ENCODE data around the gene CAVIN2.

Gene CAVIN2

GRCh38 chr2:191864628-191865374, 17.9 kb upstream of the CAVIN2 start:
- no peak for DNase-seq

- no peak for DNase-seq
These were observed 17.1 kb upstream of the CAVIN2 start for GRCh38 chr2:191863988-191864387.

- DNase-seq, result no peak
These were observed 15.4 kb upstream of the CAVIN2 start for GRCh38 chr2:191862156-191862775.

GRCh38 chr2:191860760-191861466, 14.0 kb upstream of the CAVIN2 start:
- DNase-seq, result no peak

- DNase-seq, result no peak
These were observed 12.8 kb upstream of the CAVIN2 start for GRCh38 chr2:191859681-191860080.

GRCh38 chr2:191857886-191858285, 11.0 kb upstream of the CAVIN2 start:
- no peak for DNase-seq

GRCh38 chr2:191857259-191857805, 10.4 kb upstream of the CAVIN2 start:
- no peak for DNase-seq

- DNase-seq, result no peak
These were observed 9.4 kb upstream of the CAVIN2 start for GRCh38 chr2:191856111-191856876.

GRCh38 chr2:191855382-191855781, 8.5 kb upstream of the CAVIN2 start:
- DNase-seq, result no peak

GRCh38 chr2:191854382-191855372, 7.8 kb upstream of the CAVIN2 start:
- no peak for DNase-seq

- no peak for DNase-seq
These were observed 7.0 kb upstream of the CAVIN2 start for GRCh38 chr2:191853843-191854242.

GRCh38 chr2:191851158-191851557, 4.3 kb upstream of the CAVIN2 start:
- DNase-seq, result no peak

GRCh38 chr2:191848771-191849767, 2.2 kb upstream of the CAVIN2 start:
- DNase-seq, result no peak

GRCh38 chr2:191847764-191848163, 876 bp upstream of the CAVIN2 start:
- no peak for DNase-seq

- no peak for DNase-seq
These were observed 893 bp downstream of the CAVIN2 start for GRCh38 chr2:191845876-191846514.

GRCh38 chr2:191845248-191845715, 1.6 kb downstream of the CAVIN2 start:
- no peak for DNase-seq

- no peak for DNase-seq
These were observed 2.2 kb downstream of the CAVIN2 start for GRCh38 chr2:191844706-191845105.

GRCh38 chr2:191840921-191841320, 6.0 kb downstream of the CAVIN2 start:
- no peak for DNase-seq

- peak; percentile 11 for DNase-seq
These were observed 6.7 kb downstream of the CAVIN2 start for GRCh38 chr2:191839918-191840804.
